ENCODE results near the gene ZC3H8. TPM values are rescaled to one million over a fixed set of nuclear protein-coding genes. Genes with fewer than 3 reads are reported as not detected.
"Not testable (repeated sequence)": the region's sequence is repeated elsewhere in the genome, so short reads cannot be mapped to it uniquely, and the experiment has no call there.

ZC3H8 gene
- total RNA-seq, 1 donor from 2014 or later, result 15.7 TPM

DNA sequence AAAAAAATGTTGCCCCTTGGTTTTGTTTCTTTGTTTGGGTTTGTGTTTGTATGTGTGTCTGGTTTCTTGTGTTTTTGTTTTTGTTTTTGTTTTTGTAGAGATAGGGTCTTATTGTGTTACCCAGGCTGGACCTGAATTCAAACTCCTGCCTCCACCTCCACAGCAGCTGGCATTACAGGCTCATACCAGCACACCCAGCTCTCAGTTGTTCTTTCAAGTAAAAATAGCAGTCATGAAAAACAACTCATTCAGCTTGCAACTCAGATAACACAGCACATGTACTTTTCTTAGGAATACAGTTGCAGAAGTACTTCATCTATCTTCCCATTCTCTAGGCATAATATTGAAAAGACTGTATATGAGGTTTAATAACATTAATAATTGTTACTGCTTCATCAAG lies 37.0 kb downstream of the ZC3H8 start:
- Histone ChIP-seq H3K27me3 (no peaks in the 10 kb centered on the region), H3K9me3 (no peaks in the 10 kb centered on the region), H3K36me3 (peaks cover 0 to 19% of the 10 kb centered on the region in 2 donors), H3K4me1 (no peaks in the 10 kb centered on the region), H3K4me3 (no peak overlapping the region), H3K27ac (no peak overlapping the region)
- no peak for DNase-seq (ENCODE audit: extremely low spot score in 2 of 2)
- TF ChIP-seq POLR2AphosphoS5 (IDR thresholded peaks at IDR 0.05; ENCODE audit: insufficient read depth in 1 of 2, low read depth in 1 of 2) (no peak), POLR2A (IDR thresholded peaks at IDR 0.05) (no peak), CTCF (IDR thresholded peaks at IDR 0.05) (no peak)
- intact Hi-C loops (cut with DNase I), result no loop called here

GRCh38 chr2:112216167-112216566 lies 38.7 kb downstream of the ZC3H8 start:
- TF ChIP-seq POLR2A (IDR thresholded peaks at IDR 0.05) (no peak), CTCF (IDR thresholded peaks at IDR 0.05) (no peak), POLR2AphosphoS5 (IDR thresholded peaks at IDR 0.05; ENCODE audit: insufficient read depth in 1 of 2, low read depth in 1 of 2) (no peak)
- intact Hi-C loops (cut with DNase I), result no loop called here
- Histone ChIP-seq H3K4me3 (no peak overlapping the region), H3K36me3 (peaks cover 0 to 16% of the 10 kb centered on the region in 2 donors), H3K4me1 (no peaks in the 10 kb centered on the region), H3K27ac (no peak overlapping the region), H3K9me3 (no peaks in the 10 kb centered on the region), H3K27me3 (no peaks in the 10 kb centered on the region)
- DNase-seq (ENCODE audit: extremely low spot score in 2 of 2), result no peak

- H3K4me1 ChIP-seq; H3K27ac ChIP-seq; DNase-seq (ENCODE audit: extremely low spot score in 2 of 2); H3K27me3 ChIP-seq; intact Hi-C loops (cut with DNase I); H3K36me3 ChIP-seq; H3K4me3 ChIP-seq; H3K9me3 ChIP-seq: not testable (repeated sequence)
Observed at GRCh38 chr2:112207905-112208304, 46.9 kb downstream of the ZC3H8 start.

- Histone ChIP-seq H3K36me3 (no peaks in the 10 kb centered on the region), H3K9me3 (no peaks in the 10 kb centered on the region), H3K4me3 (no peak overlapping the region), H3K27ac (no peak overlapping the region), H3K27me3 (no peaks in the 10 kb centered on the region), H3K4me1 (no peaks in the 10 kb centered on the region)
- DNase-seq (ENCODE audit: extremely low spot score in 2 of 2), result no peak
- intact Hi-C loops (cut with DNase I), result no loop called here
- TF ChIP-seq CTCF (IDR thresholded peaks at IDR 0.05) (no peak), POLR2A (IDR thresholded peaks at IDR 0.05) (no peak), POLR2AphosphoS5 (IDR thresholded peaks at IDR 0.05; ENCODE audit: insufficient read depth in 1 of 2, low read depth in 1 of 2) (no peak)
Observed at GRCh38 chr2:112204411-112204810, 50.4 kb downstream of the ZC3H8 start.

- no peak for DNase-seq (ENCODE audit: extremely low spot score in 2 of 2)
- Histone ChIP-seq H3K27ac (no peak overlapping the region), H3K9me3 (no peaks in the 10 kb centered on the region), H3K4me3 (no peak overlapping the region), H3K36me3 (no peaks in the 10 kb centered on the region), H3K4me1 (no peaks in the 10 kb centered on the region), H3K27me3 (no peaks in the 10 kb centered on the region)
- TF ChIP-seq POLR2AphosphoS5 (IDR thresholded peaks at IDR 0.05; ENCODE audit: insufficient read depth in 1 of 2, low read depth in 1 of 2) (no peak), POLR2A (IDR thresholded peaks at IDR 0.05) (no peak), CTCF (IDR thresholded peaks at IDR 0.05) (no peak)
- intact Hi-C loops (cut with DNase I), result no loop called here
Observed at GRCh38 chr2:112201696-112202430, 53.0 kb downstream of the ZC3H8 start.
